HS-27A (cell line): ENCODE data around the gene HARS2.
"Not testable (repeated sequence)": the region's sequence is repeated elsewhere in the genome, so short reads cannot be mapped to it uniquely, and the experiment has no call there.

Source experiments
- DNase-seq: peaks from one replicate; pipeline ENCODE4 v3.0.0-alpha.2; 2012; ENCODE audit warnings: low read depth, missing footprints

Gene HARS2

GRCh38 chr5:140700177-140701144 lies 9.2 kb downstream of the HARS2 start, which contains the start of gene ZMAT2:
Gene ZMAT2 (plus strand): TSS chr5:140700447. CDS start chr5:140700461, 14 bp downstream.
- DNase-seq, result peak; percentile 66

- DNase-seq, result no peak
These were observed 16.6 kb downstream of the HARS2 start for GRCh38 chr5:140707812-140708211.

- not testable (repeated sequence) for DNase-seq
These were observed 17.5 kb downstream of the HARS2 start for GRCh38 chr5:140708787-140709186.

- DNase-seq, result peak; percentile 87
These were observed 19.8 kb downstream of the HARS2 start for GRCh38 chr5:140710899-140711552.

- no peak for DNase-seq
These were observed 20.5 kb downstream of the HARS2 start for GRCh38 chr5:140711794-140712193.

GRCh38 chr5:140713562-140714094 lies 22.4 kb downstream of the HARS2 start:
- DNase-seq, result no peak

GRCh38 chr5:140716238-140716637 lies 25.0 kb downstream of the HARS2 start:
- not testable (repeated sequence) for DNase-seq

GRCh38 chr5:140718266-140718592 lies 27.0 kb downstream of the HARS2 start:
- DNase-seq, result no peak

GRCh38 chr5:140720738-140721137 lies 29.5 kb downstream of the HARS2 start:
- DNase-seq, result not testable (repeated sequence)

GRCh38 chr5:140721395-140721794 lies 30.1 kb downstream of the HARS2 start:
- DNase-seq, result not testable (repeated sequence)

- DNase-seq, result peak; percentile 49
These were observed 34.7 kb downstream of the HARS2 start for GRCh38 chr5:140725799-140726471.

GRCh38 chr5:140733098-140733497 lies 41.8 kb downstream of the HARS2 start:
- DNase-seq, result no peak

GRCh38 chr5:140734354-140734753 lies 43.1 kb downstream of the HARS2 start:
- DNase-seq, result no peak

GRCh38 chr5:140737486-140737885 lies 46.2 kb downstream of the HARS2 start:
- no peak for DNase-seq

GRCh38 chr5:140741967-140742366 lies 50.7 kb downstream of the HARS2 start:
- no peak for DNase-seq
